ENCODE data around the gene ADISSP.

DNA sequence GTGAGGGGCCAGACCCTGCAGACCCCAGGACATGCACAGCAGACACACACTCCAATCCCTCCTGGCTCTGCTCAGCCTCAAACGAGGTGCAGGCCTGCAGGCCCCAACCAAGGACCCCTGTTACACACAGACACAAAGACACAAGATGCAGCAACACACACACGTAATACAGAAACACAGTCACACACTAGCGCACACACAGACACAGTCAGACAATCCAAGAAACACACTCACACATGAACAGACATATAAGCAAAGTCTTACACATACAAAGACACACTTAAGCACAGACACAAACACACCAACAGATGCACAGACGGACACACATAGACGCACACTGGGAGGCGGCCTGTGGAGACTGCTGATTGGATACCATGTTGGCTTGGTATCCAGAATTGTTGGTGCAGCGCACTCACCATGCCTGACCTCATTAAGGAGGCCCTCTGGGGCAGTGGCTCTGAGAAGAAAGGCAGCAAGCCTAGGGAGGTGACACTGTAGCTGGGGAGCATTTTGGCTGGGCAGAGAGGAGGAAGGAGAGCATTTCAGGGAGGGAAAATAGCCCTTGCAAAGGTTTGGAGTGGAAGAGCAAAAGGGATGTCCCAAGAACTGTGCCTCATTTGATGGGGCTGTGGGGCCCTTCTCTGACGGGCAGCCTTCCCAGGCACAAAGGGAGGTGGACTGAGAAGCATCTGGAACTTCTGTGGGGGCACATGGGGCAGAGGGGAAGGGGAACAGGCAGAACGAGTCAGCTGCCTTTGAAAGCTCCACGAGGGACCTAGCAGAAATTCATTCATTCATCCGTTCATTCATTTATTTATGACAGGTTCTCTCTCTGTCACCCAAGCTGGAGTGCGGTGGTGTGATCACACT is 36.5 kb downstream of the ADISSP start:
- TF ChIP-seq FOSL1 (IDR thresholded peaks at IDR 0.05; ENCODE audit: low read depth) (no peak), POLR2A (IDR thresholded peaks at IDR 0.05; ENCODE audit: borderline replicate concordance, extremely low read depth, insufficient read depth, insufficient read length) (no peak), POLR2AphosphoS5 (IDR thresholded peaks at IDR 0.05; ENCODE audit: low read depth, low read length) (no peak), EZH2 (IDR thresholded peaks at IDR 0.05) (no peak), EGR1 (IDR thresholded peaks at IDR 0.05; ENCODE audit: low read depth) (no peak), YY1 (IDR thresholded peaks at IDR 0.05; ENCODE audit: extremely low read depth, insufficient replicate concordance, low read depth, low read length) (no peak), CEBPB (IDR thresholded peaks at IDR 0.05; ENCODE audit: low read depth) (no peak), SRF (IDR thresholded peaks at IDR 0.05; ENCODE audit: low read depth) (no peak), RAD21 (IDR thresholded peaks at IDR 0.05; ENCODE audit: low read depth) (no peak), SP1 (IDR thresholded peaks at IDR 0.05; ENCODE audit: low read depth) (no peak)
- TF ChIP-seq, protein P1, sequence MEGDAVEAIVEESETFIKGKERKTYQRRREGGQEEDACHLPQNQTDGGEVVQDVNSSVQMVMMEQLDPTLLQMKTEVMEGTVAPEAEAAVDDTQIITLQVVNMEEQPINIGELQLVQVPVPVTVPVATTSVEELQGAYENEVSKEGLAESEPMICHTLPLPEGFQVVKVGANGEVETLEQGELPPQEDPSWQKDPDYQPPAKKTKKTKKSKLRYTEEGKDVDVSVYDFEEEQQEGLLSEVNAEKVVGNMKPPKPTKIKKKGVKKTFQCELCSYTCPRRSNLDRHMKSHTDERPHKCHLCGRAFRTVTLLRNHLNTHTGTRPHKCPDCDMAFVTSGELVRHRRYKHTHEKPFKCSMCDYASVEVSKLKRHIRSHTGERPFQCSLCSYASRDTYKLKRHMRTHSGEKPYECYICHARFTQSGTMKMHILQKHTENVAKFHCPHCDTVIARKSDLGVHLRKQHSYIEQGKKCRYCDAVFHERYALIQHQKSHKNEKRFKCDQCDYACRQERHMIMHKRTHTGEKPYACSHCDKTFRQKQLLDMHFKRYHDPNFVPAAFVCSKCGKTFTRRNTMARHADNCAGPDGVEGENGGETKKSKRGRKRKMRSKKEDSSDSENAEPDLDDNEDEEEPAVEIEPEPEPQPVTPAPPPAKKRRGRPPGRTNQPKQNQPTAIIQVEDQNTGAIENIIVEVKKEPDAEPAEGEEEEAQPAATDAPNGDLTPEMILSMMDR (IDR thresholded peaks at IDR 0.05 in 2 of 3, conservative IDR thresholded peaks at IDR 0.05 in 1 of 3; ENCODE audit: borderline replicate concordance in 1 of 3, insufficient read depth in 1 of 3, low read depth in 2 of 3, low read length in 2 of 3), result no peak
- TF ChIP-seq, protein P2, sequence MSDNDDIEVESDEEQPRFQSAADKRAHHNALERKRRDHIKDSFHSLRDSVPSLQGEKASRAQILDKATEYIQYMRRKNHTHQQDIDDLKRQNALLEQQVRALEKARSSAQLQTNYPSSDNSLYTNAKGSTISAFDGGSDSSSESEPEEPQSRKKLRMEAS (IDR thresholded peaks at IDR 0.05), result no peak

Measured in HCT116 (cell line).